Measurements from ENCODE around the gene WWOX.

DNA sequence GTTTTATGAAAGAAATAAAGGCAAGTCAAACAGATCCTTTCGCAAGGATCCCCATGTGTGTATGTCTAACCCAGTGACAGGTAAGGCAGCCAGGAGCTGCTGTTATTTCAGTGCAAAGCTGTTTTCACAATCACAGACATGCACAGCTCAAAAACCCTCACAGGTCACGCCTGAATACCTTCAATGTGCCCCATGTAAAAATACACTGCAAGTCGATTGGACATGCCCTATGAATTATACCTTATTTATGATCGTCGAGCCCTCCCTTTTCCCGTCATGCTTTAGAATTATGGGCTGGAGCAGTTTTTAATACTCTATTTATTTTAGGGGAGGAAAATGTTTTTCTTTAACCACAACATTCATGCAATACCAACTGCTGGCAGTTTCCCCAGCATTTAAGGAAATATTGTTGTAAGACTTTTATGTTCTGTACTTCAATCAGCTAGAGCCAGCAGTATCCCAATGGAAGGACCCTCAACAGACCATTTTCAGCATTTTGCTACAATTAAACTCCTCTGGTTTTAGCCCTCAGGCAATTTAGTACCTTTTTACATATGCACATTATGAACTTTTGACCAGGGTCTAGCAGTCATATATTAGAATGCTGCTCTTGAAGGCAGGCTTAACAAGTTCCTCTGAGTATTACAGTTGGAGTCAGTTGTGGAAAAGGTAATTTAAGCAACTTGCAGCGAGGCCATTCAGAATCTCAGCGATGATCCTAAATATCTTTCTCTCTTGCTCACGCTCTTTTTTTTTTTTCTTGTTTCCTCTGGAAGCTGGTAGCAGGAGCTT is 362.2 kb downstream of the WWOX start:
- TF ChIP-seq, protein P1, sequence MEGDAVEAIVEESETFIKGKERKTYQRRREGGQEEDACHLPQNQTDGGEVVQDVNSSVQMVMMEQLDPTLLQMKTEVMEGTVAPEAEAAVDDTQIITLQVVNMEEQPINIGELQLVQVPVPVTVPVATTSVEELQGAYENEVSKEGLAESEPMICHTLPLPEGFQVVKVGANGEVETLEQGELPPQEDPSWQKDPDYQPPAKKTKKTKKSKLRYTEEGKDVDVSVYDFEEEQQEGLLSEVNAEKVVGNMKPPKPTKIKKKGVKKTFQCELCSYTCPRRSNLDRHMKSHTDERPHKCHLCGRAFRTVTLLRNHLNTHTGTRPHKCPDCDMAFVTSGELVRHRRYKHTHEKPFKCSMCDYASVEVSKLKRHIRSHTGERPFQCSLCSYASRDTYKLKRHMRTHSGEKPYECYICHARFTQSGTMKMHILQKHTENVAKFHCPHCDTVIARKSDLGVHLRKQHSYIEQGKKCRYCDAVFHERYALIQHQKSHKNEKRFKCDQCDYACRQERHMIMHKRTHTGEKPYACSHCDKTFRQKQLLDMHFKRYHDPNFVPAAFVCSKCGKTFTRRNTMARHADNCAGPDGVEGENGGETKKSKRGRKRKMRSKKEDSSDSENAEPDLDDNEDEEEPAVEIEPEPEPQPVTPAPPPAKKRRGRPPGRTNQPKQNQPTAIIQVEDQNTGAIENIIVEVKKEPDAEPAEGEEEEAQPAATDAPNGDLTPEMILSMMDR (IDR thresholded peaks at IDR 0.05; ENCODE audit: borderline replicate concordance, extremely low read depth, low read length, poor library complexity, severe bottlenecking) = no peak
- no peak for TF ChIP-seq EZH2 (IDR thresholded peaks at IDR 0.05; ENCODE audit: borderline replicate concordance, low read depth, low read length, severe bottlenecking)
